Effector memory CD4-positive, alpha-beta T cell (primary cell): ENCODE data around the gene SPG7.

Experiments
- DNase-seq, 3 donors: peaks; one replicate each; pipeline ENCODE4 v3.0.0-alpha.2; 2020
- H3K27ac ChIP-seq: 2 replicates; pipeline ENCODE4 v1.7.0; 2013; ENCODE audit warnings: mild to moderate bottlenecking, low read length, moderate library complexity; ENCODE audit not compliant: insufficient read depth, poor library complexity, severe bottlenecking
- H3K27me3 ChIP-seq: replicated peaks from 2 replicates; pipeline ENCODE4 v1.7.0; 2013; ENCODE audit warnings: mild to moderate bottlenecking, low read length; ENCODE audit not compliant: insufficient read depth, control insufficient read depth, poor library complexity, severe bottlenecking
- H3K36me3 ChIP-seq: 2 replicates; pipeline ENCODE4 v1.7.0; 2013; ENCODE audit warnings: mild to moderate bottlenecking, low read length, moderate library complexity; ENCODE audit not compliant: control insufficient read depth, insufficient read depth
- H3K4me1 ChIP-seq: 2 replicates; pipeline ENCODE4 v1.7.0; 2013; ENCODE audit warnings: low read length, mild to moderate bottlenecking; ENCODE audit not compliant: control insufficient read depth, insufficient read depth, poor library complexity, severe bottlenecking
- H3K4me3 ChIP-seq: 2 replicates; pipeline ENCODE4 v1.7.0; 2013; ENCODE audit warnings: low read length, low read depth, mild to moderate bottlenecking; ENCODE audit not compliant: insufficient read depth, poor library complexity, severe bottlenecking
- H3K9me3 ChIP-seq: 2 replicates; pipeline ENCODE4 v1.7.0; 2013; ENCODE audit warnings: mild to moderate bottlenecking, low read length, moderate library complexity; ENCODE audit not compliant: control insufficient read depth

SPG7 gene

DNA sequence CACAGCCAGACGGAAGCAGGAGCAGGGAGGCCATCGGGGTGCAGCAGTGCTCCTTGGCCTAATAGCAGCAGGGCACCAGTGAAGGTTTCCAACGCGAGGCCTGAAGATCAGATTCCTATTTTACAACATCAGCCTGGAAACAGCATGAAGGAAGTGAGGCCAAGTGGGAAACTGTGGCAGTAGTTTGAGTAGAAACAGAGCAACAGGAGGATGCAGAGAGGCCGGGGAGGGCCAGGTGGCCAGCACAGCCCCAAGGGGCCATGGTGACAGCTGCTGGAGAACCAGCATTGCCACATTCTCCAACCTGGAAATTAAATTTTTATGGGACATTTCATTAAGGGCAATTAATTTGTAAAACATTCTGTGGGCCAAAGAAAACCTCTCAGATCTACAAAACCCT, 14.4 kb upstream of the SPG7 start:
- DNase-seq = no peak
- no peaks in the 10 kb centered on the region for H3K27me3 ChIP-seq
- no peaks in the 10 kb centered on the region for H3K36me3 ChIP-seq
- H3K27ac ChIP-seq = no peak overlapping the region
- H3K4me1 ChIP-seq = peaks cover 13% of the 10 kb centered on the region
- H3K9me3 ChIP-seq = no peaks in the 10 kb centered on the region
- no peak overlapping the region for H3K4me3 ChIP-seq

DNA sequence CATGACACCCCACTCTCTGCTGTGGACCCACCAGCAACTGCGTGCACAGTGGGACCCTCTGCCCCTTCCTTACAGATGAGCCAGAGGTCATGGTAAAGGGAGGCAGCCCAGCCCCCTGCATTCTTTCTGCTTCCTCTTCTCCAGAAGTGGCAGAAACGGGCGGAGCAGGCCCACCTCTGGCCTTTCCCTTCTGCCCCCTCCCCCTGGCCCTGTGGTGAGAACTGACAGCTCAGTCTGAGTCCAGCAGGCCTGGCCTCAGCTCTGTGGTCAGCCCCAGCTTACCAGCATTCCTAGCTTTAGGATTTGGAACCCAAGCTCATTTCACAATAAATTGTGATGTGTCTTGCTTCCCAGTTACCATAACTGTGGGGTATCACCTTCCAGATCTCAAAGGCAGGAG, 13.1 kb upstream of the SPG7 start:
- DNase-seq = no peak
- peaks cover 13% of the 10 kb centered on the region for H3K4me1 ChIP-seq
- no peaks in the 10 kb centered on the region for H3K36me3 ChIP-seq
- H3K4me3 ChIP-seq = no peak overlapping the region
- H3K27me3 ChIP-seq = no peaks in the 10 kb centered on the region
- H3K9me3 ChIP-seq = no peaks in the 10 kb centered on the region
- no peak overlapping the region for H3K27ac ChIP-seq

GRCh38 chr16:89498839-89499238, 9.4 kb upstream of the SPG7 start:
- DNase-seq = no peak
- Histone ChIP-seq H3K27me3 (no peaks in the 10 kb centered on the region), H3K36me3 (no peaks in the 10 kb centered on the region), H3K27ac (no peak overlapping the region), H3K4me3 (no peak overlapping the region), H3K4me1 (no peaks in the 10 kb centered on the region), H3K9me3 (no peaks in the 10 kb centered on the region)

DNA sequence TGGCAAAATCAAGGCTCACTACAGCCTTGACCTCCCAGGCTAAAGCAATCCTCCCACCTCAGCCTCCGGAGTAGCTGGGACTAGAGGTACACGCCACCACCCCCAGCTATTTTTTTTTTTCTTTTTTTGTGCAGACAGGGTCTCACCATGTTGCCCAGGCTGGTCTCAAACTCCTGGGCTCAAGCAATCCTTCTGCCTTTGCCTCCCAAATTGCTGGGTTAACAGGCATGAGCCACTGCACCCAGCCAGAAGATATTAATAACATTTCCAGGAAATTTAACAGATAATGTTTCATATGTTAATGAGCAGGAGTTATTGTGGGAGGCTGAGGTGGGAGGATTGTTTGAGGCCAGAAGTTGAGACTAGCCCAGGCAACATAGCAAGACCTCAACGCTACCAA, 8.4 kb upstream of the SPG7 start:
- no peaks in the 10 kb centered on the region for H3K4me1 ChIP-seq
- no peak overlapping the region for H3K27ac ChIP-seq
- H3K9me3 ChIP-seq = no peaks in the 10 kb centered on the region
- no peaks in the 10 kb centered on the region for H3K36me3 ChIP-seq
- no peak overlapping the region for H3K4me3 ChIP-seq
- DNase-seq = no peak
- no peaks in the 10 kb centered on the region for H3K27me3 ChIP-seq

DNA sequence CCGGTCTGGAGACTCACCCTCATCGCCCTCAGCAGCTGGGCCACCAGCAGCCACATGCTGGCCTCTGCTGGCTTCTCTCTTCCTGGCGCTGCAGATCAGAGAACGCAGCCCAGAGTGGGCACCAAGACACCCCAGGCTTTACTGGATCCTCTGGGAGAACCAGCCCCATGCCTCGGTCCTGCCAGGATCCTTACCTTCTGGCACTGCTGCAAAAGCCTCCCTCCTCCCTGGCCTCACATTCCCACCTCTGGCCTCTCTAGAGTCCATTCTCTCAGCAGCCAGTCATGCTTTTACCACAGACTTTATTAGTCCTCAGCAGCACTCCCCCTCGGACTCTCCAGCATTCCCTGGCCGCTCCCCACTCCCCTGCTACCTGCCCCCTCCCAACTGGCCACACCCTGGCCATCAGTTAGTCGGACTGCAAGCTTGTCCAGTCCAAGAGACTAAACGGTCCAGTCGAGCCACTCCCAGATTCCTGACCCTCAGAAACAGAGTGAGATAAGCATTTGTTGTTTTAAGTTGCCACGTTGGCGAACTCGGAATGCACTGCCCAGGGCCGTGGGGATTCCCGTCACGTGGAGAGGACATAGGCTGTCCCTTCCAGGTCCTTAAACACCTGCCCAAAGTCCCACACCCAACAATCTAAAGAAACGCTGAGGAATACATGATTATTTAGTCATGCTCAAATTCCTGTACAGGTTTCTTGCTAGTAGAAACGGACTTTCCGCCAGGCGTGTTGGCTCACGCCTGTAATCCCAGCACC, 5.9 kb upstream of the SPG7 start:
- Histone ChIP-seq H3K27me3 (no peaks in the 10 kb centered on the region), H3K4me3 (no peak overlapping the region), H3K9me3 (no peaks in the 10 kb centered on the region), H3K36me3 (no peaks in the 10 kb centered on the region), H3K4me1 (peaks cover 22% of the 10 kb centered on the region), H3K27ac (no peak overlapping the region)
- no peak for DNase-seq

DNA sequence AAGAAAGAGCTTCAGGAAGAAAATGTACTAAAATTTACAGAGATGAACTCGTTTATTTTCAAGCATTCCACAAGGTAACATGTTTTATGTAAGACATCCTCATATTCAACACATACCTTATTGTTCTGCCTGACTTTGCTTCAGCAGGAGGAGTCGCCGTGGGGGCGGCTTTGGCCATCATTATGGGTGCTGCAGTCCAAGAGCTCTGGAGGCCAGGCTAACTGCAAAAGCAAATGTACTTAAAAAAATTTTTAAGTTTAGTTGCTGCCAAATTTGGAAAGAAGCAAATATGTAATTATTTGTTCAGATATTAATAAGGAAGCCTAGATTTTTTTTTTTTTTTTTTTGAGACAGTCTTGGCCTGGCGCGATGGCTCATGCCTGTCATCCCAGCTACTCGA, 4.1 kb upstream of the SPG7 start:
- no peak overlapping the region for H3K27ac ChIP-seq
- DNase-seq = no peak
- no peaks in the 10 kb centered on the region for H3K9me3 ChIP-seq
- no peaks in the 10 kb centered on the region for H3K27me3 ChIP-seq
- no peak overlapping the region for H3K4me3 ChIP-seq
- no peaks in the 10 kb centered on the region for H3K36me3 ChIP-seq
- peaks cover 29% of the 10 kb centered on the region for H3K4me1 ChIP-seq

GRCh38 chr16:89505204-89506112, 2.7 kb upstream of the SPG7 start:
- peak overlapping the region; percentile 40 for H3K4me3 ChIP-seq

GRCh38 chr16:89506113-89506504, 2.1 kb upstream of the SPG7 start:
- Histone ChIP-seq H3K4me3 (peak overlapping the region; percentile 40), H3K9me3 (no peaks in the 10 kb centered on the region), H3K36me3 (peaks cover 8% of the 10 kb centered on the region), H3K27me3 (no peaks in the 10 kb centered on the region), H3K27ac (peak overlapping the region; percentile 75), H3K4me1 (peaks cover 32% of the 10 kb centered on the region)
- DNase-seq = no peak

More at GRCh38 chr16:89505204-89506112, 2.7 kb upstream of the SPG7 start:
- Histone ChIP-seq H3K27me3 (no peaks in the 10 kb centered on the region), H3K9me3 (no peaks in the 10 kb centered on the region), H3K4me1 (peaks cover 32% of the 10 kb centered on the region), H3K36me3 (peaks cover 2% of the 10 kb centered on the region), H3K27ac (peak overlapping the region; percentile 75)
- DNase-seq = peak; percentile 82 to 84 (median 83)

DNA sequence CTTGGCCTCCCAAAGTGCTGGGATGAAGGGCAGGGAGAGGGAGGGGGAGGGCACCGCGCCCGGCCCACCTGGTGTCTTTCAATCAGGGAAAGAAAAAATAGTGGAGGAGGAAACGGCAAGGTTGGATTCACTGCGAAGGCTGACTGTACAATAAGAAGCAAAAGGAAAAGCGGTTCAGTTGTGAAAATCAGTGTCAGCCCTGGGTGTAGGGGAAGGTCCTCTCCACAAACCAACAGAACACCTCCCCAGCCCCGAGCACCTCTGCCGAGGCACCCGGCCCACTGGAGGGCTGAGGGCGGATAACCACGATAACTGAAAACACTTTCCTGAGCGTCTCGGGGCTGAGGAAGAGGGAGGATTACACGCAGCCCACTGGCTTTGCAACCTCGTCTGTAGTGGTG, 1.4 kb upstream of the SPG7 start:
- Histone ChIP-seq H3K27ac (peak overlapping the region; percentile 89), H3K9me3 (no peaks in the 10 kb centered on the region), H3K36me3 (peaks cover 15% of the 10 kb centered on the region), H3K4me3 (peak overlapping the region; percentile 80), H3K27me3 (no peaks in the 10 kb centered on the region), H3K4me1 (peaks cover 32% of the 10 kb centered on the region)
- no peak for DNase-seq
